HG03066 (cell line): ENCODE data around the gene MCEMP1.

ENCODE experiments used
- ATAC-seq: cut with Tn5 transposase; IDR thresholded peaks from one replicate; pipeline ENCODE4 v1.9.1; 2021; ENCODE audit warnings: low read depth; ENCODE audit not compliant: unreplicated experiment

The MCEMP1 gene

DNA sequence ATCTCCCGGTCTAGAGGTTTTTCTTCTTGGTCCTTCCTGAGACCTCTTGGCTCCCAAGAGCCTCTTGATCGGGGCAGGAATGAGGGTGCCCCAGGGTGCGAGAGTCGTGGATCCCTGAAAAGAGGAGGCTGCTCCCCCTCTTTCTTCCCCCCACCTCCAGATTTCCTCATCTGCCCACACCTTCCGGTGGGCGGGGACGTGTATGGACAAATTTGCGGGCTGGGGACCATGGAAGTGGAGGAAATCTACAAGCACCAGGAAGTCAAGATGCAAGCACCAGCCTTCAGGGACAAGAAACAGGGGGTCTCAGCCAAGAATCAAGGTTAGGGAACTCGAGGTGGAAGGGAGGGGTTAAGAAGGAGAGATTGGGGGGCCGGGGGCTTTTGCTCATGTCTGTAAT lies at the start of gene MCEMP1:
Gene MCEMP1 (plus strand): TSS at position 237 of the 400 bp plus-strand sequence. CDS start 31 bp downstream, at position 268.
- ATAC-seq, result no peak

DNA sequence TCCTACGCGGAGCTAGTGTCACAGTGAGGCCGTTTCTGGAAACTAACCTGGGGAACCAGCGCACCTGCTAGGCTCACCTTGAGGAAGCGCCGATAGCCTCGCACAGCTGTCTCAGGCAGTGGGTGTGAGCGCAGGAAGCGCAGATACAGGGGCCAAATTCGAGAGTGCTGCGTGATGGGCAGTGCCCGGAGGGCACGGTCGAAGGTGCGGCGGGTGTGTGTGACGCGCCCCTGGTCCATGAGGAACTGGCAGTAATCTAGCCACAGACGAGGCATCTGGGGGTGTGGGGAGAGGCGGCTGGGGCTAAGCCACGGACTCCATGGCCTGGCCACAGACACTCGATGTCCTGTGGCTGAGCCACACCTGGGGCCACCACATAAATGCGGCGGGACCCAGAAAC lies 49.7 kb upstream of the MCEMP1 start:
- no peak for ATAC-seq

DNA sequence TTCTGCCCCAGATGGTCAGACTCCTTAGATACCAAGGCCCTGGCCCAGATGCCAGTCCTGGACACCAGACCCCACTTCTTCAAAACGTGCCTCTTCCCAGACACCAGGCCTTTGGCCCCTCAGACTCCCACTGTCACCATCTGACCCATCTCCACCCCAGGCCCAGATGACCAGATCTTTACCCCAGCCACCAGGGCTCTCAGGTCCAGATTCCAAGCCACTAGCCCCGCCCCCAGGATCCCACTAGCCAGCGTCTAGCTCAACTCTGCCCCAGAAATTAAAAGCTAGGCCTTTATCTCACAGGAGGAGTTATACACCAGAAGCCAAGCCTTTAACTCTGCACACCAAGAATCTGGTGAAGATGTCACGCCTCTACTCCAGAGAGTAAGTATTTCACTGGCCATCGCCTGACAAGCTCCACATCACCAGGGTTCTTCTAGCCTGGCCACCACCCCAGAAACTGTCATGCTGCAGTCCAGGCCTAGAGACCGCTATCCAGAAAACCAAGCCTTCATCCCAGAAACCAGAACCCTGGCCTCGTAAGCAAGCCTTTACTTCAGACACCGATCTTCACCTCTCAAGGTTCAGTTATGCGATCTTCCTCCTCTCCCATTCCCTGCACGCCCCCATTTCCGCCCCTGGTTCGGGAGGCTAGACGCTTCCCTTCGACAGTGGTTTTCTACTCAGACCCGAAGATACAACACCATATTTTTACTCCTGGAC lies 48.1 kb upstream of the MCEMP1 start:
- ATAC-seq, result no peak

DNA sequence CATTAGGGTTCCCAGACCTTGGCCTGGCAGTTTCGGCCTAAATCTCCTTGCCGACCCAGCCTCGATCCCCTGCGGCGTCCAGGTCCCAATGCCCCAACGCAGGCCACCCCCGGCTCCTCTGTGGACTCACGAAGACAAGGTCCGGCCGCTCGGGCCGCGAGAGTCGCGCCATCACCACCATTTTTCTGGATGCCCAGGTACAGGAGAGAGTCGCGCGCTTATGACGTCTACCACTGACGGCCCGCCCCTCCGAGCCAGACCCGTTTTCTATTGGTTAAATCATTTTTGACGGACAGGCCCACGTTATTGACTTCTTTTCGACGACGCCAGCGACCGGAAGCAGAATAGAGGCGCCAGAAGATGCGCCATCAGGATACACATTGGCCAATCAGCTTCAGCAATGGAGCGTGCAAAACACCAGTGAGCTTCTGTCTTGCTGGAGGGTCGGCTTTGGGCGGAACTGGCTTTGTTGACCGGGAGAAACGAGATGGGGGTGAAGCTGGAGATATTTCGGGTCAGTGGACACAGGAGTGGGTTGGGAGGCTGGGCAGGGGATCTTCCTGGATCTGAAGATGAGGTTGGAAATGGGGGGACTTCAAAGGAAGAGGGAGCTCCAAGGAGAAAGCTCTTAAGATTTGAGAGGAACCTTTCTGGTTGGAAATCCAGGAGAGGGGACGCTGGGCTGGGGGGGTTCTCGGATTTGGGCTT lies 47.4 kb upstream of the MCEMP1 start, which contains the start of the genes PET100 and XAB2:
Gene PET100 (plus strand): TSS at position 447 of the 708 bp plus-strand sequence. CDS start 41 bp downstream, at position 488.
Gene XAB2 (minus strand): TSS at position 199 of the 708 bp plus-strand sequence. CDS start 18 bp downstream, at position 181.
- peak; percentile 83 for ATAC-seq

- ATAC-seq, result no peak
Observed at GRCh38 chr19:7631577-7631976, 45.3 kb upstream of the MCEMP1 start.

DNA sequence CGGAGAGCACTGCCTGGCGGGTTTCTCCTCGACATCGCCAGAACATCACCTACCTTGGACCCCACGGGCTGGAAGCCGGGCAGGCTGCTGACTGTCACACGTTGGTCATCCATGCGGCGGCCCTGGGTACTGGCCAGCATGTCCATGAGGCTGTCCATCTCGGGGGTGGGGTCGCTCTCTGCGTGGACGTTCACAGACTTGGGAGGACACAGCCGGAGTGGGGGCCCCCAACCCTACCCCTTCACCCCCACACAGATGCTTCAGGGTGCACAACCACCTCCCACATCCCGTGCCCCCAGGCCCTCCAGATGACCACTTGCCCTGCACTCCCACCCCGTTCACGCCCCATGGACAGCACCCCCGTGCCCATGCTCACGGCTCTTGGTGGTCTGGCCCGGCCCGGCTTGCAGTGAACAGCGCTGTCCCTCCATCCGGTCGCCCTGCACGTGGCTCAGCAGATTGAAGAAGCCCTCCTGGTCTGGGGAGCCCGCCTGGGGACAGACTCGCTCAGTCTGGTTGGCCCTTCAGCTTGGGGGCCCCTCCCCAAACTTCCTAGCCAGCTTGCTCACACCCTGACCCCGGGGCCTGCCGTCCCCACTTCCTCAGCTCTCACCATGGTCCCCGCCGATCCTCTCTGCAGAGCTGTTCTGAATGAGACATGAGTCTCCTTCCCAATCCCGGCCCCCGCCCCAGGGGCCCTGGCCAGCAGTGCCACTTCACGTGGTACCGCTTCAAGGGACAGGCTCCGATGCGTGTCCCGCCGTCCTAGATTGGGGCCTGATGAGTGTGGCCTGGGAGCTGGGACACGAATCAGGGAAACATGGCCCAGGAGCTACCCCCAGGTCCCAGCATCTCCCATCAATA lies 44.3 kb upstream of the MCEMP1 start:
- no peak for ATAC-seq

DNA sequence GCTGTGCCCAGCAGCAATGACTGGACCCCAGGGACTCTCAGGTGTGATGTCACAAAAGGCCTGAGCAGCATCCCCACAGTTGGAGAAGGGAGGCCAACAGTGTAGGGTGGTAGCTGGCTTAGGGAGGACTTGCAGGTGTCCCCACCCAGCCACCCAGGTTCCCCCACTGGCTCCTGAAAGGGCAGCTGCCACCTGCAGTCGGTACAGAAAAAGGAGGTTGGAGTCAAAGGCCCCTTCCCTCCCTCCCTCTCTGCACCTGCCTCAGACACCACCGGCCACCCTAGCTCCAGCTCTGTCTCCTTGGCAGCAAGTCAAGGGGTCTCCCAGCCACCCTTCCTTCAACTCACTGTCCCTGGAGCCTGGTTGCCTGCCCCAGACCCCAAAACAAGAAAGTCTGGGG lies 43.2 kb upstream of the MCEMP1 start, which contains the start of gene PCP2:
Gene PCP2 (minus strand): TSS at position 22 of the 400 bp plus-strand sequence. CDS start 262 bp downstream, outside the sequence.
- no peak for ATAC-seq

DNA sequence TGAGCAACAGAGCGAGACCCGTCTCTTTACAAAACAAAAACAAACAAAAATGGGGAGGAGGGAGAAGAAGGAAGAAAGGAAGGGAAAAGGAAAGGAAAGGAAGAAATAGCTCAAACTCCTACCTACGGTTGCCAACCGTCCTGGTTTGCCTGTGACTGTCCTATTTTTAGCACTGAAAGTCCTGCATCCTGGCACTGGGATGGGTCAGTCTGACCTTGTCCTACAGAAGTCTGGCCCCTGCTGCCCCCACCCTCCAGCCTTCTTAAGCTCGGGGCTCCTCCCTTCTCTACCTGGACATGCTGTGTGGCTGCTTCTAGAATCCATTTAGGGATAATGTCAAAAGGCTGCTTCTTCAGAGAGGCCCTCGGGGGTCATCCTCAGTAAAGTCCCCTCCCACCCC lies 41.2 kb upstream of the MCEMP1 start:
- no peak for ATAC-seq

DNA sequence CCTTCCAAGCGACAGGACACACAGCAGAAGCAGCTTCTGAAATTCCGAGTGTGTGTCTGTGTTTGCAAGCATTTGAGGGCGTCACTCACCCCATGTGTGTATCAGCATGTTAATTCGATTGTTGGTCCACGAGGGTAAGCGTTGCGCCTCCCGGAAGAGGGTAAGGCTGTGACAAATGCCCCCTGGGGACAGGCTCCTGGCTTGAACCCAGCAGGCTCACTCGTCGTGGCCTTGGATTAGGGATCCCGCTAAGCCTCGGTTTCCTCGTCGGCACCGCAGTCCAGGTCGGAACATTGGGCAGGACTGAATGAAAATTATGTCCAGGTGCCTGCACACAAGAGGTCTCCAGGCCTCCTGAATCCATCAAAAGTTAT lies 40.6 kb upstream of the MCEMP1 start:
- no peak for ATAC-seq

- ATAC-seq, result no peak
Observed at GRCh38 chr19:7636691-7637373, 40.1 kb upstream of the MCEMP1 start, which contains the start of gene STXBP2. STXBP2 (plus strand) TSS chr19:7637110; CDS start chr19:7637150, 40 bp downstream.

DNA sequence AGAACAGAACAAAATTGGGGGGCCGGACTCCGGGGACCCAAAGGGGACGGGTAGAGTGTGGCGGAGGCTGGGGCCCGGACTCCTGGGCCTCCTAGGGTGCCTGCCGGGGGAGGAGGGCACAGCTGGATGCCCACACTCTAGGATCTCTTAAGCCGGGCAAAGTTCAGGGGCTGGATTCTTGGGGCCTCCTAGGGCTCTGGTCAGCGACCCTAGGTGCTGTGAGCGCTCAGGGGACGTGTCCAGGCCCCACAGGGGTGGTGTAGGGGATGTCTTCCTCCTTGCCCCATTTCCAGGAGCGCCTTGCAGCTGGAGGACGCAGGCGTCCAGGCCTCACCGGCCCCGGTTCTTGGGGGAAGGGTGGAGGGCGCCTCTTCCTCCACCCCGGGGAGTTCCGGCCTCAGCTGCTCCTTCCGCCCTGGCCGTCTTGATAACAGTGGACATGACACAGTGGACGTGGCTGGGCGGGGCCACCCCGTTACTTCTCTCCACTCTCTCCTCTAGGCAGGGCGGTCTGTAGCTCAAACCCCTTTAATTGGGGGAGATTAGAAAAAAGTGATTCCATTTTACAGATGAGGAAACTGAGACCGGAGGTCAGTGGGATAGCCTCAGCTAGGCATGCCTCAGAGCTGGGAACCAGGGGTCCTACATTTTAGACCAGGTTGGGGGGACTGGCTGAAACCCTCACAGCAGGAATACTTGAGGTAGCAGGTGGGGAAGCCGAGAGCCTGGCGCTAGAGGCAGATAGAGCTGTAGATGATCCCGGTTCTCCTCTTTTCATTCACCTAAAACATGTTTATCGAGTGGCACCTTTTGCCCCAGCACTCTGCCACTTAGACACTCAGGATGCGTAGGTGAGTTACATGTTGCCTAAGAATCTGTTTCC lies 39.3 kb upstream of the MCEMP1 start:
- no peak for ATAC-seq

- ATAC-seq, result no peak
Observed at GRCh38 chr19:7638802-7639465, 38.0 kb upstream of the MCEMP1 start.

GRCh38 chr19:7639863-7640348 lies 37.0 kb upstream of the MCEMP1 start:
- ATAC-seq, result no peak

- ATAC-seq, result no peak
Observed at GRCh38 chr19:7640803-7641202, 36.1 kb upstream of the MCEMP1 start.

DNA sequence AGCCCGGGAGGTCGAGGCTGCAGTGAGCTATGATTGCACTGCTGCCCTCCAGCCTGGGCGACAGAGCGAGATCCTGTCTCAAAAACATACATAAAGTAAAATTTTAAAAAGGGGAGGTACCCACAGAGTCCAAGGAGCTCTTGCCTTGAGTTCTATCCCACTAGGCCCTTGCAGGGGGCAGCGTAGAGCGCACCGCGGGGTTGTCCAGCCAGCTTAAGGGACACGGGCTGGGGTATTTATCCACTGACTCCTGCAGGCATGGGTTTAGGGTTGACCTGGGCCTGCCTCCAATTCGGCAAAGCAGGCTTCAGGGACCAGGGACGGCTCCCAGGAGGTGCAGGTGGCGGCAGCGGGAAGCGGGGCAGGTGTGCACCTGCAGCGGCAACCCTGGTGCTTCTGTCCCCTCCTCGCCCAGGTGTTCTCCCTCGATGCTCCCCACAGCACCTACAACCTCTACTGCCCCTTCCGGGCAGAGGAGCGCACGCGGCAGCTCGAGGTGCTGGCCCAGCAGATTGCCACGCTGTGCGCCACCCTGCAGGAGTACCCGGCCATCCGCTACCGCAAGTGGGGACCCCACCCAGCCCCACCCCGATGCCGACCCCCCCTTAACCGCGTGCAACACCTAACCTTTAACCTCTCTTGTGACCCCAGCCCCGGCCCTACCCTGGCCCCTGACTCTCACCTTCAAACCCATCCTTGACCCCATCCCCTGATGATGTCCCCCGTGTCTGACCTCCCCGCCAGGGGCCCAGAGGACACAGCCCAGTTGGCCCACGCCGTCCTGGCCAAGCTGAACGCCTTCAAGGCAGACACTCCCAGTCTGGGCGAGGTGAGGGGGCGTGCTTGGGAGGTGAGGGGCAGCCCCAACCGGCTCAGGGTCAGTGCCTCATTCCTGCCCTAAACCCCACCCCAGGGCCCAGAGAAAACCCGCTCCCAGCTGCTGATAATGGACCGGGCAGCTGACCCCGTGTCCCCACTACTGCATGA lies 35.3 kb upstream of the MCEMP1 start:
- no peak for ATAC-seq

- ATAC-seq, result no peak
Observed at GRCh38 chr19:7642295-7643030, 34.4 kb upstream of the MCEMP1 start.

DNA sequence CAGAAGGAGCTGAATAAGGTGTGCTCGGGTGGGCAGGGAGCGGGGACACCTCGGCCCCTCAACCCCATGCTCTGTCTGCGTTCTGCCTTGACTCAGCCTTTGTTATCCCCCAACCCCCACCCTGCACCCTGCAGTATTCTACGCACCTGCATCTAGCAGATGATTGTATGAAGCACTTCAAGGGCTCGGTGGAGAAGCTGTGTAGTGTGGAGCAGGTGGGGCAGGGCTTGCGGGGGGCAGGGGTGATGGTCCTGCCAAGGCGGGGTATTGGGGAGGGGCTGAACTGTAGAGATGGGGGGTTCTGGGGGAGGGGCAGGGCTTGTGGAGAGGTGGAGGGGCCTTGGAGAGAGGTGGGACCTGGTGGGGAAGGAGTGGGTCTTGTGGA lies 33.9 kb upstream of the MCEMP1 start:
- ATAC-seq, result no peak
